ENCODE results near the gene EPHB4. TPM values are rescaled to one million over a fixed set of nuclear protein-coding genes. Genes with fewer than 3 reads are reported as not detected.

The EPHB4 gene
- total RNA-seq, 1 donor from 2014 or later: 144 TPM

DNA sequence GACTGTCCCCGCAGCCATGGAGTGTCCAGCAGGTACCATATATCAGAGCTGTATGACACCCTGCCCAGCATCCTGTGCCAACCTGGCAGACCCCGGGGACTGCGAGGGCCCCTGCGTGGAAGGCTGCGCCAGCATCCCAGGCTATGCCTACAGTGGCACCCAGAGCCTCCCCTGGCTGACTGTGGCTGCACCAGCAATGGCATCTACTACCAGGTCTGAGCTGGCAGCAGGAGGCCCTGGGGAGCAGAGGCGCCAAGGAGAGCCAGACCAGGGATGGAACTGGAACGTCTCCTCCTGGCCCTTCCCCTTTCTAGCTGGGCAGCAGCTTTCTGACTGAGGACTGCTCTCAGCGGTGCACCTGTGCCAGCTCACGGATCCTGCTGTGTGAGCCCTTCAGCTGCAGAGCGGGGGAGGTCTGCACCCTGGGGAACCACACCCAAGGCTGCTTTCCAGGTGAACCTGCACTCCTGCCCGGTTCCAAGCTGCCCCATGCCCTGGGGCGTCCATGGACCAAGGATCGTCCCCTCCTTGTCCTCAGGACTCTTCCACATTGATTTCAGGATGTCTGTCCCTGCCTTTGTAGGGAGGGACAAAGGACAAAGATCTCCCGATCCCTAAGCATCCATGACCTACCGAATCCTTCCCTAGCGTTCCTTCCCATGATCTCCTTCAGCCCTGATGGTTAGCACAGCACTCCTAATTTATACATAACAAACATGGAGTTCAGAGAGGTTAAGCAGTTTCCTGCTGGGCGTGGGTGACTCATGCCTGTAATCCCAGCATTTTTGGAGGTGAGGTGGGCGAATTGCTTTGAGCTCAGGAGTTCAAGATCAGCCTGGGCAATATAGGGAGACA is 33.3 kb downstream of the EPHB4 start:
- H3K4me1 ChIP-seq: no peaks in the 10 kb centered on the region
- H3K36me3 ChIP-seq: no peaks in the 10 kb centered on the region
- no peak for DNase-seq (ENCODE audit: low spot score in 2 of 2)
- TF ChIP-seq, protein P1, sequence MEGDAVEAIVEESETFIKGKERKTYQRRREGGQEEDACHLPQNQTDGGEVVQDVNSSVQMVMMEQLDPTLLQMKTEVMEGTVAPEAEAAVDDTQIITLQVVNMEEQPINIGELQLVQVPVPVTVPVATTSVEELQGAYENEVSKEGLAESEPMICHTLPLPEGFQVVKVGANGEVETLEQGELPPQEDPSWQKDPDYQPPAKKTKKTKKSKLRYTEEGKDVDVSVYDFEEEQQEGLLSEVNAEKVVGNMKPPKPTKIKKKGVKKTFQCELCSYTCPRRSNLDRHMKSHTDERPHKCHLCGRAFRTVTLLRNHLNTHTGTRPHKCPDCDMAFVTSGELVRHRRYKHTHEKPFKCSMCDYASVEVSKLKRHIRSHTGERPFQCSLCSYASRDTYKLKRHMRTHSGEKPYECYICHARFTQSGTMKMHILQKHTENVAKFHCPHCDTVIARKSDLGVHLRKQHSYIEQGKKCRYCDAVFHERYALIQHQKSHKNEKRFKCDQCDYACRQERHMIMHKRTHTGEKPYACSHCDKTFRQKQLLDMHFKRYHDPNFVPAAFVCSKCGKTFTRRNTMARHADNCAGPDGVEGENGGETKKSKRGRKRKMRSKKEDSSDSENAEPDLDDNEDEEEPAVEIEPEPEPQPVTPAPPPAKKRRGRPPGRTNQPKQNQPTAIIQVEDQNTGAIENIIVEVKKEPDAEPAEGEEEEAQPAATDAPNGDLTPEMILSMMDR (IDR thresholded peaks at IDR 0.05): no peak
- H3K4me3 ChIP-seq: no peak overlapping the region
- intact Hi-C loops (cut with DNase I): no loop called here
- no peaks in the 10 kb centered on the region for H3K9me3 ChIP-seq
- H3K27me3 ChIP-seq: no peaks in the 10 kb centered on the region
- no peak overlapping the region for H3K27ac ChIP-seq

DNA sequence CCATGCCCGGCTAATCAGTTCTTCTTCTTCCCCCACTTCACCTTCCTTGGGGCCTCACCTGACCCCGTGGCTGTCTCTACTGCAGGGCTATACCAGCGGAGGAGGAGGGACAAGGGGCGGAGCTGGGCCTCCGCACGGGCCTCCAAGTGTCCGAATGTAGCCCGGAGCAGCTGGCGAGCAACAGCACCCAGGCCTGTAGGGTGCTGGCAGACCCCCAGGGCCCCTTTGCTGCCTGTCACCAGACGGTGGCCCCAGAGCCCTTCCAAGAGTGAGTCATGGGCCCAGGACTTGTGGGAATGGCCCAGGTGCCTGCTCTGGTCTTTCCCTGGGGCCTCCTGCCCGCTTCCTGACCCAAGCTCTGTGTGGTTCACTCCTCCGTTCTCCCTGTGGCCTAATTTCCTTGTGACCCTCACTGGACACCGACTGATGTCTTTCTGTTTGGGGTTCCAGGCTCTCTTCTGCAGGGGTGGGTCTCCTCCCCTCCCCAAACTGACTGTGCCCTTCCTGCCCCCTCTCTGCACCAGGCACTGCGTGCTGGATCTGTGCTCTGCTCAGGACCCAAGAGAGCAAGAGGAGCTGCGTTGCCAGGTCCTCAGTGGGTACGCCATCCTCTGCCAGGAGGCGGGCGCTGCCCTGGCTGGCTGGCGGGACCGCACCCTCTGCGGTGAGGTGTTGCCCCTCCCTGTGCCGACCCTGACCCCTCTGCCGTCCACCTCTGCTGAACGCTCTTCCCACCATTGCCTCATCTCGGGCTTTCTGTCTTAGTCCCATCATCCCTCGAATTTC is 35.2 kb downstream of the EPHB4 start:
- H3K36me3 ChIP-seq: no peaks in the 10 kb centered on the region
- H3K4me1 ChIP-seq: no peaks in the 10 kb centered on the region
- no peak for DNase-seq (ENCODE audit: low spot score in 2 of 2)

DNA sequence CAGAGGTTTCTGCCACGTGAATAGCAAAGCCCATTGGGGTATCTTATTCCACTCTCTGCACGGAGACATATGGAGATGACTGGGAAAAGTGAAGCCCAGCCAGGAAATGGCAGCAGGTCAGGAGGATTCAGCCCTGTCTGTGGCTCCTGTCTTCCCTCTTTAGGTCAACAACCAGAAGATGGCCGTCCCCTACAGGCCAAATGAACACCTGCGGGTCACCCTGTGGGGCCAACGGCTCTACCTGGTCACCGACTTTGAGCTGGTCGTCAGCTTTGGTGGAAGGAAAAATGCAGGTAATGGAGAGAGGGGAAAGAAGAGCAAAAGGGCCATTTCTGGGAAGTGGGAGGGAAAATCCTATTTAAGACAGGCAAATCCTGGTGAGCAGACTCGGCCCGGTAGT is 38.3 kb downstream of the EPHB4 start:
- peaks cover 6 to 8% of the 10 kb centered on the region in 2 donors for H3K9me3 ChIP-seq
- H3K36me3 ChIP-seq: no peaks in the 10 kb centered on the region
- no peaks in the 10 kb centered on the region for H3K4me1 ChIP-seq
- H3K27me3 ChIP-seq: no peaks in the 10 kb centered on the region
- H3K27ac ChIP-seq: no peak overlapping the region
- intact Hi-C loops (cut with DNase I): no loop called here
- DNase-seq (ENCODE audit: low spot score in 2 of 2): no peak
- no peak overlapping the region for H3K4me3 ChIP-seq
- TF ChIP-seq, protein P1 (IDR thresholded peaks at IDR 0.05): no peak

More for the DNA sequence above, 35.2 kb downstream of the EPHB4 start:
- no peaks in the 10 kb centered on the region for H3K27me3 ChIP-seq
- intact Hi-C loops (cut with DNase I): no loop called here
- H3K4me3 ChIP-seq: no peak overlapping the region
- H3K27ac ChIP-seq: no peak overlapping the region
- TF ChIP-seq, protein P1 (IDR thresholded peaks at IDR 0.05): no peak
- H3K9me3 ChIP-seq: no peaks in the 10 kb centered on the region

DNA sequence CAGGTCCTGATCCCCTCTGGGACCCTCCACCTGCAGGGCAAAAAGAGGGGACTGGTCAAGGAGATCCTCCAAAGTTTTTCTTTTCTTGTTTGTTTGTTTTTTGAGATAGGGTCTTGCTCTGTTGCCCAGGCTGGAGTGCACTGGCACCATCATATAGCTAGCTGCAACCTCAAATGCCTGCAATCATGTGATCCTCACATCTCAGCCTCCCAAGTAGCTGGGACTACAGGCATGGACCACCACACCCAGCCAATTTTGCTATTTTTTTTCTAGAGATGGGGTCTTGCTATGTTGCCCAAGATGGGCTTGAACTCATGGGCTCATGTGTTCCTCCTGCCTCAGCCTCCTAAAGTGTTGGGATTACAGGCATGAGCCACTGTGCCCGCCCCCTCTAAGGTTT is 41.0 kb downstream of the EPHB4 start:
- Histone ChIP-seq H3K9me3 (peaks cover 6 to 12% of the 10 kb centered on the region in 2 donors), H3K27me3 (no peaks in the 10 kb centered on the region), H3K27ac (no peak overlapping the region), H3K4me1 (no peaks in the 10 kb centered on the region), H3K36me3 (no peaks in the 10 kb centered on the region), H3K4me3 (no peak overlapping the region)
- TF ChIP-seq, protein P1 (IDR thresholded peaks at IDR 0.05): no peak
- no peak for DNase-seq (ENCODE audit: low spot score in 2 of 2)
- intact Hi-C loops (cut with DNase I): no loop called here

DNA sequence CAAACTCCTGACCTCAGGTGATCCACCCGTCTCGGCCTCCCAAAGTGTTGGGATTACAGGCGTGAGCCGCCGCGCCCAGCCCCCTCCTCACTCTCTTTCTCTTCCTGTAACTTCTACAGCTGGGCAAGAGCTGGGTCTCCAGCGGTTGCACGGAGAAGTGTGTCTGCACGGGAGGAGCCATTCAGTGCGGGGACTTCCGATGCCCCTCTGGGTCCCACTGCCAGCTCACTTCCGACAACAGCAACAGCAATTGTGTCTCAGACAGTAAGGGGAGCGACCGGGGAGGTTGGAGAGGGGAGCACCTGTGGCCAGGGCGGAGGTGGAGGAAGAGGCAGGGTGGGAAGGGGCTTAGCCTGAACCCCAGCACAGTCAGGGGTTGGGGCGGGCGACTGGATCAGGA is 41.4 kb downstream of the EPHB4 start:
- H3K36me3 ChIP-seq: no peaks in the 10 kb centered on the region
- H3K27ac ChIP-seq: no peak overlapping the region
- intact Hi-C loops (cut with DNase I): no loop called here
- H3K27me3 ChIP-seq: no peaks in the 10 kb centered on the region
- TF ChIP-seq, protein P1 (IDR thresholded peaks at IDR 0.05): no peak
- DNase-seq (ENCODE audit: low spot score in 2 of 2): no peak
- H3K4me3 ChIP-seq: no peak overlapping the region
- no peaks in the 10 kb centered on the region for H3K4me1 ChIP-seq
- H3K9me3 ChIP-seq: peaks cover 6 to 12% of the 10 kb centered on the region in 2 donors
